22Rv1 (cell line): ENCODE results near the gene PIP5K1A.

Source experiments
- H3K27ac ChIP-seq: fragments of 450-650 bp; 2 replicates; pipeline ENCODE4 v1.5.1; 2017
- CTCF ChIP-seq: fragments of 450-650 bp; IDR thresholded peaks from 2 replicates; pipeline ENCODE4 v1.5.1; 2017; ENCODE audit warnings: mild to moderate bottlenecking
- ZFX ChIP-seq: fragments of 450-650 bp; IDR thresholded peaks from 2 replicates; pipeline ENCODE4 v1.6.1; 2017; ENCODE audit warnings: antibody characterized with exemption, borderline replicate concordance

The PIP5K1A gene

GRCh38 chr1:151165281-151165737 lies 33.0 kb upstream of the PIP5K1A start:
- no peak for TF ChIP-seq CTCF
- TF ChIP-seq ZFX = no peak; the same call in 1 of the 2 replicates

GRCh38 chr1:151165738-151166504 lies 32.4 kb upstream of the PIP5K1A start, which contains the start of the genes LYSMD1 and SCNM1:
Gene LYSMD1 (minus strand): TSS chr1:151165902. CDS start chr1:151165258, 644 bp downstream.
Gene SCNM1 (plus strand): TSS chr1:151166144. CDS start chr1:151166153, 9 bp downstream.
- peak within 1 kb of the TSS; percentile 68 for H3K27ac ChIP-seq
- no peak for TF ChIP-seq CTCF
- 0 out of 2 replicates have a peak, but pooled peaks have one; percentile 74 for TF ChIP-seq ZFX

More at GRCh38 chr1:151165281-151165737, 33.0 kb upstream of the PIP5K1A start:
- peak overlapping the region; percentile 68 for H3K27ac ChIP-seq

GRCh38 chr1:151166505-151166956 lies 31.8 kb upstream of the PIP5K1A start:
- H3K27ac ChIP-seq = peak overlapping the region; percentile 68
- TF ChIP-seq ZFX (no peak), CTCF (no peak)

GRCh38 chr1:151167116-151167515 lies 31.2 kb upstream of the PIP5K1A start:
- TF ChIP-seq ZFX (no peak), CTCF (no peak)
- H3K27ac ChIP-seq = no peak overlapping the region; the same call in 1 of the 2 replicates

GRCh38 chr1:151171190-151171589 lies 27.2 kb upstream of the PIP5K1A start:
- no peak for TF ChIP-seq ZFX
- no peak for TF ChIP-seq CTCF
- H3K27ac ChIP-seq = no peak overlapping the region; the same call in 1 of the 2 replicates

- TF ChIP-seq ZFX (no peak), CTCF (no peak)
- no peak overlapping the region for H3K27ac ChIP-seq
Measured at GRCh38 chr1:151175041-151175741, 23.2 kb upstream of the PIP5K1A start.
